Anterior cingulate cortex (tissue), 58 donors: Measurements from ENCODE around the gene USP47.
"Not testable (repeated sequence)": the region's sequence is repeated elsewhere in the genome, so short reads cannot be mapped to it uniquely, and the experiment has no call there.

Experiments
- DNase-seq, 58 donors: peaks; one replicate each; lab custom pipeline; 2025; lab: John Stamatoyannopoulos, UW

USP47 gene

GRCh38 chr11:11818529-11819121 lies 23.1 kb upstream of the USP47 start:
- DNase-seq: no peak

GRCh38 chr11:11821899-11822298 lies 19.9 kb upstream of the USP47 start:
- no peak for DNase-seq

DNA sequence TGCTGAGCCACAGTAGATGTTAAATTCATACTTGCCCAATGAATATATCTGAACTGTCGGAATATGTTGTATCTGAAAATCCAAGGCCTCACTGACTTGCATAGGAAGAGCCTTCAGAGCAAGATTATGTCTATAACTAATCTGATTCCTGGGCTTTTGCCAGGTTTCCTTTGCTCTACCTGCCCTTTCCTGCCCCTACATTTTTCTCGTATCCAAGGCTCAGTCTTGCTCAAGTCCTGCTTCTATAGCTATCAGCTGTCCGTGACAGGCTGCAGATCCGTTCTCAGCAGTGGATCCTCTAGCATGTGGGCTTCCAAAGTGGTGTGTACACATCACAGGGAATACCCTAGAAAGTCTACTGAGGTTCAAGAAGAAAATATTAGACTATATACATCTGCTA lies 18.8 kb upstream of the USP47 start:
- no peak for DNase-seq

DNA sequence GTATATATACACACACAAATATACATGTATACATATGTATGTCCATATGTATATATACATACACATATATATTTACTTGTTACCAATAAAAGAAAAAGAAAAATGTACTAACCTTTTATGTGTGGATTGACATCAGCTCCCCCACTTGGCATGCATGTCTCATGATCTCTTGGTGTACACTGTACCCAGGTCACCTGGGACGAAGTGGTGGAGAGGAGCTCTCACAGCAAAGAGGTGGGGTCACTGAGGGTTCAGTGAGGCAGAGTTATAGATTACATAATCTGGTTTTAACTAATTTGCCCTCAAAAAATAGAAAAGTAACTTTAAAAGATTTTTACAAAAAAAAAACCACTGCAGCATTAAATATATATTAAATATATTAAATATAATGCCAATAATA lies 15.5 kb upstream of the USP47 start:
- DNase-seq: no peak

GRCh38 chr11:11827272-11827671 lies 14.5 kb upstream of the USP47 start:
- DNase-seq: no peak

DNA sequence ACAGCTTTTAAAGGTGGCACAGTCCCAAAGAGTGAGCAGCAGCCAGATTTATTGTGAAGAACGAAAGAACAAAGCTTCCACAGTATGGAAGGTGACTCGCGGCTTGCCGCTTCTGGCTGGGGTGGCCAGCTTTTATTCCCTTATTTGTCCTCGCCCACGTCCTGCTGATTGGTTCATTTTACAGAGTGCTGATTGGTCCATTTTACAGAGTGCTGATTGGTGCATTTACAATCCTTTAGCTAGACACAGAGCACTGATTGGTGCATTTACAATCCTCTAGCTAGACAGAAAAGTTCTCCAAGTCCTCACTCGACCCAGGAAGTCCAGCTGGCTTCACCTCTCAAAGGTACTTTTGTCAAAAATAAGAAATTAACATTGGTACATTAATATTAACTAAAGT lies 10.4 kb upstream of the USP47 start:
- not testable (repeated sequence) for DNase-seq

DNA sequence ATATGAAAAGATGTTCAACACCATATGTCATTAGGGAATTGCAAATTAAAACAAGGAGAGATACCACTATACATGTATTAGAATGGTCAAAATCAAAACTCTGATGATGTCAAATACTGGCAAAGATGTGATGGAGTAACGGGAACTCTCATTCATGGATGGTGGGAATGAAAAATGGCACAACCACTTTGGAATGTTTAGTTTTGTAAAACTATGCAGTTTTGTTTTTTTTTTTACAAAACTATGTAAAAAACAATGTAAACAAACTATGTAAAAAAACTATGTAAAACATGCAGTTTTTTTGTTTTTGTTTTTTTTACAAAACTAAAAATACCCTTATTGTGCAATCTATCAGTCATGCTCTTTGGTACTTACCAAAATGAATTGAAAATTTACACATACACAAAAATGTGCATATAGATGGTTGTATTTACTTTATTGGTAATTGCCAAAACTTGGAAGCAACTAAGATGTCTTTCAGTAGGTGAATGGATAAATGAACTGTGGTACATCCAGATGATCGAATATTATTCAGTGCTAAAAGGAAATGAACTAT lies 5.0 kb upstream of the USP47 start:
- DNase-seq: no peak

- no peak for DNase-seq
These were observed 2.1 kb upstream of the USP47 start for GRCh38 chr11:11839718-11840117.

DNA sequence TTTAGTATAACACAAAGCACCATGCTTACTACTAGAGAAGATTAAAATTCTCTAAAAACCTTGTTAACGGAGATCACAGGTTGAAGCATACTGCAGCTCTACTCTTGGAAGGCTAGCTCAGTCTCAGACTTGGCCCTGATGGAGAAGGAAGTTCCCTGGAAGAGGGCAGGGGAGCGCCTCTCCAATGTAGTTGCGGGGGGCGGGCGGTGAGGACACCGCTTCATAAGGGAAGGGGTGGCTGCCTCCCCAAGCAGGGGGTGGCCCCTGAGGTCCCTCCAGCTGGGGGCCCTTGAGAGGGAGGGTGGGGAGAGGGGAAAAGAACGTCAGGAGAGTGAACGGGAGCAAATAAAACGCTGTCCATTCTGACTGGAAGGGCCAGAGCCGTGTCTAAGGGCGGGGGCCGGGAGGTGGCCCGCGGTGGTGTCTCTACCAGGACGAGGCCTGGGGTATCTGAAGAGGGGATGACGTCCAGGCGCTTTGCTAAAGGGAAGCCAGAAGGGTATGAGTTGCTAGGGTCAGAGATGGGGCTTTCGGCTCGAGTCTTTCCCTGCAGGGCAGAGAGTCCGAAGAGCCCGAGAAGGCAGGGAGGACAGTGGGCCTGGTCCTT lies 553 bp upstream of the USP47 start:
- DNase-seq: peak in 47 of 58 donors; percentile 14 to 86 (median 65)

DNA sequence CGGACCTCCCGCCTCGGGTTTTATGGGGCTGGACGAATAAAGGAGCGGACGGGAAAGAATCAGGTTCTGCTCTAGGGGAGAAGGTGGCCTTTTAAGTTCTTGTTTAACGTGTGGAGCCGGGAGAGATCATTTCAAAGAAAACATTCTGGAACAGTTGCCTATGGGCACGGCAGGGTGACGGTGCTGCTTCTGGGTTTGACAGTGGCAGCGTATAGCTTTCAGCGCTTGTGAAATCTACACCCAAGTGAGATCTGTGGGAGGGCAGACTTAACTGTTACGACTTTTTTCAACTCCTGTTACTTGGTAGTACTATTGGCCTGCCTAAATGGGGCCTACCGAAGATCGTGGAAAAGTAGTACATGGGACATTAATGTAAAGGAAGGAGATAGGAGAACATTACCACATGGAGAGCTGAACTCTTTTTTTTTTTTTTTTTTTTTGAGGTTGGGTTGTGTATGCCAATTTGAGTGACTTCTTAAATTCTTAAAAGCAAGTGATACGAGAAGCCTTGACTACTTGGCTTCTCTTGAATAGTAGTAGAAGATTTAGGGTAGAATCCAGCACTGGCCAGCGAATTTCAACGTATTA lies 743 bp downstream of the USP47 start:
- peak in 36 of 58 donors; percentile 6 to 81 (median 52) for DNase-seq

DNA sequence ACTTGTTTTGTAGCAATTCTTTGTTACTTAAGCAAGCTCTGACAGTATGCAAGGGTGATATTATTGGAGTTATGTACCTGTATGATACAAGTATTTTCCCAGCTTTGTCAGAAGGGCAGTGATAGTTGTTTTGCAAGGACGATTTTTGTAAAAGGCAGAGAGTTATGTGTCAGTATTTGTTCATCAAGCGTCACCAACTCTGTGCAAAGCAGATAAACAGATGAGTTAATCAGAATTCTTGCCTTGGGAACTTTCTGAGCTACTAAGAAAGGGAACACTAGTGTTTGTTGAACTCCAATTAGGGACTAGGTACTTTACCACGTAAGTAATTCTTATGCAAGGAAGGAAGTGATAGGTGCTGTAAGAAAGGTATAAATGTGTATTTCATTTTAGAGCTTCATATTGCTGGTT lies 1.4 kb downstream of the USP47 start:
- DNase-seq: no peak

GRCh38 chr11:11843642-11844041 lies 1.9 kb downstream of the USP47 start:
- no peak for DNase-seq

GRCh38 chr11:11844272-11844671 lies 2.5 kb downstream of the USP47 start:
- DNase-seq: no peak

DNA sequence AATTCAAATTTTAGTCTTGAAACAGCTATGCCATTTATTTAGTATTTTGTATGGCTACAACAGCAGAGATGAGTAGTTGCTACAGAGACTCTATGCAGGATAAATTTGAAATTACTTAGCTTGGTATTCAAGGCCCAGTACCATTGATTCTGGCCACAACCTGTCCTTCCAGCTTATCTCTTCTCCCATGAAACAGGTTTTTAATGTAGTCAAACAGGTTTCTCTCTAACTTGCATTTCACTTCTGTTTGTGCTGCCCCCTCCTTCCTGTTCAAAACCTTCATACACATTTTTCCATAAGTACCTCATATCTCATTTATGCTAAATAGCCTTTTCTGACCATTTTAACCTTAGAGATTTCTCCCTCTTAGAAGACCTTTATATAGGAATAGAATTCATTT lies 3.3 kb downstream of the USP47 start:
- DNase-seq: no peak

DNA sequence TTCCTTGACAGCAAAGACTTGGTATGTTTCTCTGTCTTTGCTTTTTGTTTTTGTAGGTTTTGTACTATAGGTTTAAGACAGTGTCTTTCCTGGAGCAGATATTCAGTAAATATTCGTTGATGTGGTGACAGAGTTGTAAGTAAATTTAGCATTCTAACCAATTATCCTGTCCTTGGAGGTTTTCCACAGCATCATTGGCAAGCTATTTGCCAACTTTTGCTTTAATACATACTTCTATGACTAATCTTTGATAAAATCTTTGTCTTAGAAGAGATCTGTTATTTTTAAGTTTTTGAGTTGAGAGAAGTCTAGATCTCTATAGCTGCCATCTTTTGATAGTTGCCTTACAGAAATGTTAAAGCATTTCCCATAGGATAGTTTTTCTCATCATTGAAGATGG lies 3.8 kb downstream of the USP47 start:
- no peak for DNase-seq

GRCh38 chr11:11847082-11847481 lies 5.3 kb downstream of the USP47 start:
- DNase-seq: no peak

DNA sequence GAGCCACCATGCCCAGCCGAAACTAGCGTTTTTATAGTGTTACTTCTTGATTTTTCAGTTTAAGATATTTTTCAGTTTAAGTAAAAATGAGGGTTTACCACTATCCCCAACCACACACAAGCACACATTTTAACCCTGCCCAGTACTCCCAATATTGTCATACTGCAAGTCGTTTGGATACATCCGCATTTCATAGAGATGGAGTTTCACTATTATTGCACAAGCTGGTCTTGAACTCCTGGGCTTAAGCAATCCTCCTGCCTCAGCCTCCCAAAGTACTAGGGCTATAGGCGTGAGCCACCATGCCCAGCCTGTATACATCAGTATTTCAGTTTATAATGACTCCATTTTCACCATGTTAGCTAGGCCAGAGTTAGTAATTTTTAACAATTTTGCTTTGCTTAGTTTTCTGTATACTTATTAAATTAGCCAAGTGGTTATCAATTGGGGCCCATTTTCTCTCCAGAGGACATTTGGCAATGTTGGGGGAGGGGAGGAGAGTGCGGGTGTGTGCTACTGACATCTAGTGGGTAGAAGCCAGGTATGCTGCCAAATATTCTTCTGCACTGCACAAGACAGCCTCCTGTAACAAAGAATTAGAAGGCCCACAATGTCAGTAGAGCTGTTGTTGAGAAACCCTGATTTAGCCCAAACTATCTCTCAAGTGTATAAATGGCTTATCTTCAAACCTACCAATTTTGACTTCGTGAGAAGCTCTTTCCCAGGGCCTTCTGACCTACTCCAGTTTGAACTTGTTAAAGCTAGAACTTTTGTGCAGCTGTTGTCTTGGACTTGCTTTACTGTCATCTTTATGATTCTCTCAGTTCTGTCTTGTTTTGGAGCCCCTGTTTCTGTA lies 7.3 kb downstream of the USP47 start:
- peak in 26 of 58 donors; percentile 3 to 43 (median 11) for DNase-seq

- no peak for DNase-seq
These were observed 8.9 kb downstream of the USP47 start for GRCh38 chr11:11850668-11851067.

GRCh38 chr11:11856638-11857037 lies 14.9 kb downstream of the USP47 start:
- no peak for DNase-seq

DNA sequence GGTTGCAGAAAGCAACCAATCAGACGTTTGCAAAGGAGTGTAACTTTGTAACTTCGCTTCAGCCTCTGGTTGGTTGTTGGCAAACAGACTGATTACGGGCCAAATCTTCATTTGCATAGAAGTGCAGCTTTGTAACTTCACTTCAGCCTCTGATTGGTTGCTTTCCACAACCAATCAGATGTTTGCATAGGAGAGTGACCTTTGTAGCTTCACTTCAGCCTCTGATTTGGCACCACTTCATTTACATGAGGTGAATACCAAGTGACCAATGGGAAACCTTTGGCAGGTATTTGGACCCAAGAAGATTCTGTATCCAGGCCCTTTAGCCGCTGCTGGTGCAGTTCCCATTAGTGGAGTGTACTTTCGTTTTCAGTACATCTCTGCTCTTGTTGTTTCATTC lies 16.0 kb downstream of the USP47 start:
- peak in 2 of 58 donors; percentile 21 to 29 for DNase-seq

DNA sequence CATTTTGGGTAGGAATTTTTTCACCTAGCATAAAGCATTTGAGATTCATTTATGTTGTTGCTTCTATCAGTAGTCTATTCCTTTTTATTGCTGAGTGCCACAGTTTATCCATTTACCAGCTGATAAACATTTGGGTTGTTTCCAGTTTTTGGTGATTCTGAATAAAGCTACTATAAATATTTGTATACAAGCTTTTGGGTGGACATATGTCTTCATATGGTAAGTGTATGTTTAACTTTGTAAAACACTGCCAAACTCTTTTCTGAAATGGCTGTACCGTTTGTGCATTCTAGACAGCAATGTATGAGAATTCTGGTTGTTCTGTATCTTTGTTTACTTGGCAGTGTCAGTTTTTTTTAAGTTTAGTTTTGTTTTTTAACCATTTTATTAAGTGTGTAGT lies 16.9 kb downstream of the USP47 start:
- DNase-seq: no peak
